Body of pancreas (tissue), 4 donors: ENCODE results near the gene SENP8.

Experiments used
- POLR2A ChIP-seq, 3 donors: fragments of 450-650 bp; IDR thresholded peaks; one replicate each; pipeline ENCODE4 v1.6.1; 2016; ENCODE audit warnings: antibody characterized with exemption in 3 of 3, mild to moderate bottlenecking in 2 of 3
- TF ChIP-seq, protein P1 (sequence below), 7 experiments: fragments of 450-650 bp in 4 of 7; fragments of 200-600 bp in 3 of 7; sonication (generic) in 3 of 7; IDR thresholded peaks; one replicate each; pipeline ENCODE4 v1.5.1; 2016 to 2019; ENCODE audit warnings: antibody characterized with exemption in 7 of 7

DNA sequence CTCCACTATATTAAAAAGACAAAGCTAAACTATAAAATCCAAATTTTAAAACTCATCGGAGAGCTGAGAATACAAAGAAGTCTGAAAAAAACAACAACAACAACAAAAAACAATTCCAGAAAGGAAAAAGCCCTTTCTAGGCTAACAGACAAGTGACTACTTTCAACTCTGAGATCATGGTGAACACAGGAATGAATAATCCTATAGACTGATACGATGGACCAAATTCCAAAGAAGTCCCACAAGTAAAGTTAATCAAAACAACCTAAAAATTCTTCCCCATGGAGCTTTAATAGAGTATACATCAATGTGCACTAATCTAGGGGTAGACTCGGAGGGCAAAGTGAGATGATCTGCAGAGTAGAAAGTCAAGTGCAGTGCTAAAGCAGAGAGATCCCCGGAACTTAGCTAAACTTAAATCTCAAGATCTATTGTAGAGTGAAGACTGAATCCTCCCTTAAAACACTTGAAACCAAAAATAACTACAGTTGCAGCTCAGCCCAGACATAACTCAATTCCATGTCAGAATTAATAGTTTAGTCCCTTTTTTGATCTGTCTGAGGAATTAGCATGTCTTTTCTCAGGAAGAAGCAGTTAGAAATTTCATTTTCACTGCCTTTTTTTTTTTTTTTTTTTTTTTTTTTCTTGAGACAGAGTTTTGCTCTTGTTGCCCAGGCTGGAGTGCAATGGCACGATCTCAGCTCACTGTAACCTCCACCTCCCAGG, 43.7 kb upstream of the SENP8 start:
- TF ChIP-seq, protein P1, sequence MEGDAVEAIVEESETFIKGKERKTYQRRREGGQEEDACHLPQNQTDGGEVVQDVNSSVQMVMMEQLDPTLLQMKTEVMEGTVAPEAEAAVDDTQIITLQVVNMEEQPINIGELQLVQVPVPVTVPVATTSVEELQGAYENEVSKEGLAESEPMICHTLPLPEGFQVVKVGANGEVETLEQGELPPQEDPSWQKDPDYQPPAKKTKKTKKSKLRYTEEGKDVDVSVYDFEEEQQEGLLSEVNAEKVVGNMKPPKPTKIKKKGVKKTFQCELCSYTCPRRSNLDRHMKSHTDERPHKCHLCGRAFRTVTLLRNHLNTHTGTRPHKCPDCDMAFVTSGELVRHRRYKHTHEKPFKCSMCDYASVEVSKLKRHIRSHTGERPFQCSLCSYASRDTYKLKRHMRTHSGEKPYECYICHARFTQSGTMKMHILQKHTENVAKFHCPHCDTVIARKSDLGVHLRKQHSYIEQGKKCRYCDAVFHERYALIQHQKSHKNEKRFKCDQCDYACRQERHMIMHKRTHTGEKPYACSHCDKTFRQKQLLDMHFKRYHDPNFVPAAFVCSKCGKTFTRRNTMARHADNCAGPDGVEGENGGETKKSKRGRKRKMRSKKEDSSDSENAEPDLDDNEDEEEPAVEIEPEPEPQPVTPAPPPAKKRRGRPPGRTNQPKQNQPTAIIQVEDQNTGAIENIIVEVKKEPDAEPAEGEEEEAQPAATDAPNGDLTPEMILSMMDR (IDR thresholded peaks at IDR 0.05) = no peak
- no peak for TF ChIP-seq POLR2A (IDR thresholded peaks at IDR 0.05)
